PFSK-1 (cell line): ENCODE results near the gene GFPT2.

Experiments
- FOXP2 ChIP-seq: optimal IDR thresholded peaks from 2 replicates; pipeline ENCODE3; 2011; ENCODE audit warnings: borderline replicate concordance, control low read depth, inconsistent platforms; ENCODE audit not compliant: insufficient read depth; ENCODE audit errors: extremely low read length, extremely low read depth
- POLR2AphosphoS5 ChIP-seq: IDR thresholded peaks from 2 replicates; pipeline ENCODE4 v1.6.1; 2012; ENCODE audit warnings: low read depth, mild to moderate bottlenecking, control low read depth, low read length, moderate library complexity
- REST ChIP-seq, 2 experiments: IDR thresholded peaks; 2 replicates each; pipeline versions ENCODE4 v1.6.1 to v1.8.0; 2011 to 2012; ENCODE audit warnings: low read depth in 2 of 2, low read length in 2 of 2, control low read depth in 1 of 2, inconsistent platforms in 1 of 2, mild to moderate bottlenecking in 1 of 2, moderate library complexity in 1 of 2; ENCODE audit not compliant: insufficient read depth in 1 of 2
- SIN3A ChIP-seq: IDR thresholded peaks from 2 replicates; pipeline ENCODE4 v1.6.1; 2012; ENCODE audit warnings: mild to moderate bottlenecking, low read length, moderate library complexity, borderline replicate concordance; ENCODE audit not compliant: insufficient read depth
- TAF1 ChIP-seq: IDR thresholded peaks from 2 replicates; pipeline ENCODE4 v1.6.1; 2012; ENCODE audit warnings: low read length, control low read depth, borderline replicate concordance; ENCODE audit not compliant: insufficient read depth

Gene GFPT2

GRCh38 chr5:180341595-180341994 lies 11.5 kb downstream of the GFPT2 start:
- TF ChIP-seq POLR2AphosphoS5 (no peak), FOXP2 (no peak), REST (IDR thresholded peaks at IDR 0.05; ENCODE audit: insufficient read depth in 1 of 2, low read depth in 2 of 2, low read length in 2 of 2) (no peak), SIN3A (no peak), TAF1 (no peak)

DNA sequence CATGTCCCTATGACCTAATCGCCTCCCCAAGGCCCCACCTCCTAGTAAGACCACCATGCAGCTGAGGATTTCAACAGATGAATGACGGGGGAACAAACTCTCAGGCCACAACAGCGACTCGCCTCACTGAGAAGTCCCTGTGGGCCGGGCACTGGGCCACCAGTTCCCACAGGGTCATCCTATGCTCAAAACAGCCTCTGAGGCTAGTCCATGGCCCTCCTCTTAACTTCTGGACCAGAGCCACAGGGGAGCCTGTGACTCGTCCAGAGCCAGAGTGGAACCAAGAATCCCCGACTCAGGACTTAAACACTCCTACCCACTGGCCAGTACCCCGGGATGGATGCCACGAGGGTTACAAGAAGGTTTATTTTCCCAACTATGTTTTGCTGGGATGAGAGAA lies 12.3 kb downstream of the GFPT2 start:
- TF ChIP-seq REST (IDR thresholded peaks at IDR 0.05; ENCODE audit: insufficient read depth in 1 of 2, low read depth in 2 of 2, low read length in 2 of 2), result no peak
- no peak for TF ChIP-seq POLR2AphosphoS5
- no peak for TF ChIP-seq SIN3A
- no peak for TF ChIP-seq FOXP2
- no peak for TF ChIP-seq TAF1

GRCh38 chr5:180339583-180340183 lies 13.5 kb downstream of the GFPT2 start:
- TF ChIP-seq FOXP2 (no peak), SIN3A (no peak), TAF1 (no peak), POLR2AphosphoS5 (no peak), REST (IDR thresholded peaks at IDR 0.05; ENCODE audit: insufficient read depth in 1 of 2, low read depth in 2 of 2, low read length in 2 of 2) (no peak)

- TF ChIP-seq REST (IDR thresholded peaks at IDR 0.05; ENCODE audit: insufficient read depth in 1 of 2, low read depth in 2 of 2, low read length in 2 of 2) (no peak), FOXP2 (no peak), SIN3A (no peak), TAF1 (no peak), POLR2AphosphoS5 (no peak)
These were observed 15.0 kb downstream of the GFPT2 start for GRCh38 chr5:180338001-180338707.

DNA sequence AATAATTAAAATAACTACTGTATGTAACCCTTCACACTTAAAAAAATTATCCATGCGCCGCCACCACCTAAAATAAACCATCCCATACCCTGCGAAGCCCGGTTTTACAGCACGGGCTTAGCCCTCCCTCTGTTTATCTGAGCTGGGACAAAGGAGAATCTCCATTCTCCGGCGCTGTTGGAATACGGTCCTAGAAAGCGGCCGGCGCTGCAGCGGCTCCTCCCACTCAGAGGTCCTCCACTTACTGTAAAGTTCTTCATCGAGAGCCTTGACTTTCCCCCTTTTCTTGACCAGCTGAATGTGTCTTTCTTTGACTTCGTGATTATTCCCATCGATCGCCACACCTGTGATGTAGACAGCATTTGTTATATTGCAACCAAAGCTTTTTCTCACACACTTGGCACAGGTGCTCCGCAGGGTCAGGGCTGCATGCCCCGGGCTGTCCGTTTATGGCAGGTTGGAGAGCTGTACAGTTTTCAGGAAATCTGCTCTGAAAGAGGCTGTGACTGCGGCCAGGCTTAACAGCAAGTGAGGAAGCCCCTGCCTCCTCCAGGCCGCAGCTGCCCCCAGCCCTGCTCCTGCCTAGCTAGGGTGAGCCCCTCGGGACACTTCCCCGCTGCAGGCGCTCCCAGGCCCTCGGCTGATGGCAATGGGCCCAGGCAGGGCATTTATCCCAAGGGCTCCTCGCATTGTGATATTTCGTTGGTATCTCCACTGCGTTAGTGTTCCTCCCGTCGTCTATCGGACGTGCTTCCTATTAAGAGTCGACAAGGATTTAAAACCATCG lies 16.7 kb downstream of the GFPT2 start:
- TF ChIP-seq REST (IDR thresholded peaks at IDR 0.05; ENCODE audit: insufficient read depth in 1 of 2, low read depth in 2 of 2, low read length in 2 of 2), result no peak
- no peak for TF ChIP-seq POLR2AphosphoS5
- no peak for TF ChIP-seq SIN3A
- TF ChIP-seq FOXP2, result no peak
- TF ChIP-seq TAF1, result no peak
